Right atrium auricular region (tissue), 2 donors: ENCODE data around the gene TTC21A. TPM values are rescaled to one million over a fixed set of nuclear protein-coding genes. Genes with fewer than 3 reads are reported as not detected.

Source experiments
- DNase-seq: peaks from one replicate; pipeline ENCODE4 v3.0.0-alpha.2; 2019; ENCODE audit warnings: low spot score
- H3K27ac ChIP-seq, 2 donors: fragments of 200-600 bp; sonication (generic); 1 replicate in 1 of 2; 2 replicates in 1 of 2; pipeline ENCODE4 v1.5.1; 2016 to 2019
- H3K27me3 ChIP-seq, 2 donors: fragments of 200-600 bp; sonication (generic); one replicate each; pipeline versions ENCODE4 v1.5.1 to v1.6.0; 2017 to 2019
- H3K36me3 ChIP-seq: fragments of 200-600 bp; sonication (generic); one replicate; pipeline ENCODE4 v1.5.1; 2016
- H3K4me1 ChIP-seq, 2 donors: fragments of 200-600 bp; sonication (generic); one replicate each; pipeline versions ENCODE4 v1.5.1 to v1.6.0; 2017 to 2019
- H3K4me3 ChIP-seq, 2 donors: fragments of 200-600 bp; sonication (generic); 1 replicate in 1 of 2; 2 replicates in 1 of 2; pipeline ENCODE4 v1.5.1; 2017 to 2019; ENCODE audit warnings: mild to moderate bottlenecking in 1 of 2, moderate library complexity in 1 of 2
- H3K9me3 ChIP-seq, 2 donors: fragments of 200-600 bp; sonication (generic); one replicate each; pipeline ENCODE4 v1.5.1; 2019
- CTCF ChIP-seq, 2 donors: fragments of 200-600 bp; sonication (generic); IDR thresholded peaks; one replicate each; pipeline ENCODE4 v1.5.1; 2019; ENCODE audit warnings: antibody characterized with exemption in 2 of 2
- total RNA-seq, 2 donors: library from RNA; depleted of rRNA; stranded (reverse); fragments of >200 nt; gene quantifications; one replicate each; pipeline ENCODE4 v1.1.0, GENCODE V29; 2016

Gene TTC21A
- total RNA-seq, 2 donors from 2014 or later = 0.85 to 1.8 TPM

GRCh38 chr3:39114456-39114855 is 7.0 kb downstream of the TTC21A start:
- Histone ChIP-seq H3K27ac (no peak overlapping the region), H3K36me3 (no peaks in the 10 kb centered on the region), H3K9me3 (no peaks in the 10 kb centered on the region), H3K27me3 (no peaks in the 10 kb centered on the region), H3K4me3 (no peak overlapping the region), H3K4me1 (no peaks in the 10 kb centered on the region)
- DNase-seq = no peak
- no peak for TF ChIP-seq CTCF (IDR thresholded peaks at IDR 0.05)

- Histone ChIP-seq H3K4me1 (no peaks in the 10 kb centered on the region), H3K27me3 (no peaks in the 10 kb centered on the region), H3K9me3 (no peaks in the 10 kb centered on the region), H3K36me3 (no peaks in the 10 kb centered on the region), H3K27ac (no peak overlapping the region), H3K4me3 (no peak overlapping the region)
- no peak for TF ChIP-seq CTCF (IDR thresholded peaks at IDR 0.05)
- DNase-seq = no peak
Observed at GRCh38 chr3:39115870-39116269, 8.4 kb downstream of the TTC21A start.

DNA sequence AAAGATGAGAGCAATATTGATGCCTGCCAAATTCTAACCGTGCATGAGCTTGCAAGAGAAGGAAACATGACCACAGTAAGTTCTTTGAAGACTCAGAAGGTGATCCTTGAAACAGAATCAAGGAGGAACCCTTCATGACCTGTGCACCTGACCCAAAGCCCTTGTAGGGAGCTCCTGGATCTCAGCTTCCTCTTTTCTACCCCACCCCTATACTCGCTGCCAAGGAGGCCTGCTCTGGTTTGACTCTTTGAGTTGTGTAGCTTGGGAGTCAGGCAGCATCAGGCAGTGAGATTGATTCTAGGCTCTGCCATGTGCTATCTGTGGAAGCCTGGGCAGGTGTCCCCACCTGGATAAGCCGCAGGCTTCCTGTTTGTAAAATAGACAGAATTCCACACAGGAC is 10.6 kb downstream of the TTC21A start:
- H3K4me1 ChIP-seq = no peaks in the 10 kb centered on the region
- no peak overlapping the region for H3K27ac ChIP-seq
- no peak for TF ChIP-seq CTCF (IDR thresholded peaks at IDR 0.05)

GRCh38 chr3:39118931-39119660 is 11.6 kb downstream of the TTC21A start:
- no peaks in the 10 kb centered on the region for H3K27me3 ChIP-seq
- H3K9me3 ChIP-seq = no peaks in the 10 kb centered on the region
- DNase-seq = no peak
- no peaks in the 10 kb centered on the region for H3K36me3 ChIP-seq
- TF ChIP-seq CTCF (IDR thresholded peaks at IDR 0.05) = no peak
- H3K27ac ChIP-seq = no peak overlapping the region
- H3K4me1 ChIP-seq = no peaks in the 10 kb centered on the region
- no peak overlapping the region for H3K4me3 ChIP-seq

More for the DNA sequence above, 10.6 kb downstream of the TTC21A start:
- Histone ChIP-seq H3K9me3 (no peaks in the 10 kb centered on the region), H3K36me3 (no peaks in the 10 kb centered on the region), H3K27me3 (no peaks in the 10 kb centered on the region), H3K4me3 (no peak overlapping the region)
- no peak for DNase-seq

- H3K4me1 ChIP-seq = peaks cover 0 to 6% of the 10 kb centered on the region in 2 donors
- no peaks in the 10 kb centered on the region for H3K9me3 ChIP-seq
- no peak for DNase-seq
- H3K4me3 ChIP-seq = no peak overlapping the region
- H3K36me3 ChIP-seq = no peaks in the 10 kb centered on the region
- H3K27ac ChIP-seq = no peak overlapping the region
- TF ChIP-seq CTCF (IDR thresholded peaks at IDR 0.05) = no peak
- no peaks in the 10 kb centered on the region for H3K27me3 ChIP-seq
Observed at GRCh38 chr3:39121621-39122020, 14.1 kb downstream of the TTC21A start.

DNA sequence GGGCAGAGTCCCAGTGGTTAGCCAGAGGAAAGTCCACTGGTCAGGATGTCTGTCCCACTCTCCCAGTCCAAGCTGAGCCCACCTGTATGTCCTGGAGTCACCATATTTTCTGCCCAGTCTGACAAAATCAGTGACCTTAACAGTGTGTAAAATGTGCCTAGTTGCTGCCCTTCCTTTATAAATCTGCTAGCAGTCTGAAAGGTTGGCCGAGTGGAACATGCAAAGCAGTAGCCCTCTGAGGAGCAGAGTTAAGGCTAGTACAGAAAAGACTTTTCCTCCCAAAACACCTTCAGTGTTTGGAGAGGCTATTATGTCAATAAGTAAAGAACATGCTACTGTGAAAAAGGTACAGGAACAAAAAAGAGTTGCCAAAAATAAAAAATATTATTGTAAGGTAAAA is 15.3 kb downstream of the TTC21A start:
- H3K9me3 ChIP-seq = no peaks in the 10 kb centered on the region
- no peak overlapping the region for H3K4me3 ChIP-seq
- H3K27ac ChIP-seq = no peak overlapping the region
- no peak for DNase-seq
- no peaks in the 10 kb centered on the region for H3K36me3 ChIP-seq
- TF ChIP-seq CTCF (IDR thresholded peaks at IDR 0.05) = no peak
- peaks cover 0 to 13% of the 10 kb centered on the region in 2 donors for H3K4me1 ChIP-seq
- no peaks in the 10 kb centered on the region for H3K27me3 ChIP-seq
